ENCODE data around the gene RNU1-3. TPM values are rescaled to one million over a fixed set of nuclear protein-coding genes. Genes with fewer than 3 reads are reported as not detected.
"Not testable (repeated sequence)": the region's sequence is repeated elsewhere in the genome, so short reads cannot be mapped to it uniquely, and the experiment has no call there.

The RNU1-3 gene
- total and polyA plus RNA-seq, 2 donors: under 0.01 TPM; not detected in 1

- no peak for DNase-seq (ENCODE audit: extremely low spot score)
- H3K4me3 ChIP-seq (ENCODE audit: low read depth, low read length): no peak overlapping the region
- peaks cover 10% of the 10 kb centered on the region for H3K36me3 ChIP-seq (ENCODE audit: insufficient read depth)
- no peak overlapping the region for H3K27ac ChIP-seq (ENCODE audit: low read depth)
- no peaks in the 10 kb centered on the region for H3K4me1 ChIP-seq (ENCODE audit: insufficient read depth)
- 88% methylated on average over 20 of the region's 20 CpGs for WGBS
Observed at GRCh38 chr1:16631248-16632043, 35.3 kb downstream of the RNU1-3 start.

- no peak for DNase-seq (ENCODE audit: extremely low spot score)
- H3K4me1 ChIP-seq (ENCODE audit: insufficient read depth): no peaks in the 10 kb centered on the region
- H3K36me3 ChIP-seq (ENCODE audit: insufficient read depth): peaks cover 14% of the 10 kb centered on the region
- H3K27ac ChIP-seq (ENCODE audit: low read depth): no peak overlapping the region
- 92% methylated on average over 36 of the region's 36 CpGs for WGBS
- no peak overlapping the region for H3K4me3 ChIP-seq (ENCODE audit: low read depth, low read length)
Observed at GRCh38 chr1:16630661-16631247, 36.0 kb downstream of the RNU1-3 start.

GRCh38 chr1:16629916-16630530 lies 36.7 kb downstream of the RNU1-3 start:
- H3K36me3 ChIP-seq (ENCODE audit: insufficient read depth): peaks cover 19% of the 10 kb centered on the region
- not testable (repeated sequence) for H3K4me3 ChIP-seq (ENCODE audit: low read depth, low read length); H3K4me1 ChIP-seq (ENCODE audit: insufficient read depth); H3K27ac ChIP-seq (ENCODE audit: low read depth); DNase-seq (ENCODE audit: extremely low spot score)
- 96% methylated on average over 21 of the region's 21 CpGs for WGBS

GRCh38 chr1:16628361-16629111 lies 38.2 kb downstream of the RNU1-3 start:
- 90% methylated on average over 19 of the region's 19 CpGs for WGBS
- DNase-seq (ENCODE audit: extremely low spot score): no peak
- Histone ChIP-seq H3K4me3 (ENCODE audit: low read depth, low read length) (no peak overlapping the region), H3K36me3 (ENCODE audit: insufficient read depth) (peaks cover 19% of the 10 kb centered on the region), H3K4me1 (ENCODE audit: insufficient read depth) (no peaks in the 10 kb centered on the region), H3K27ac (ENCODE audit: low read depth) (no peak overlapping the region)

- peaks cover 19% of the 10 kb centered on the region for H3K36me3 ChIP-seq (ENCODE audit: insufficient read depth)
- 87% methylated on average over 15 of the region's 15 CpGs for WGBS
- not testable (repeated sequence) for DNase-seq (ENCODE audit: extremely low spot score)
Observed at GRCh38 chr1:16626409-16626983, 40.3 kb downstream of the RNU1-3 start.

GRCh38 chr1:16625497-16626408 lies 41.0 kb downstream of the RNU1-3 start:
- Histone ChIP-seq H3K4me1 (ENCODE audit: insufficient read depth) (no peaks in the 10 kb centered on the region), H3K36me3 (ENCODE audit: insufficient read depth) (peaks cover 13% of the 10 kb centered on the region), H3K4me3 (ENCODE audit: low read depth, low read length) (no peak overlapping the region), H3K27ac (ENCODE audit: low read depth) (no peak overlapping the region)
- no peak for DNase-seq (ENCODE audit: extremely low spot score)
- WGBS: 89% methylated on average over 25 of the region's 25 CpGs

More at GRCh38 chr1:16626409-16626983, 40.3 kb downstream of the RNU1-3 start:
- H3K27ac ChIP-seq (ENCODE audit: low read depth); H3K4me3 ChIP-seq (ENCODE audit: low read depth, low read length); H3K4me1 ChIP-seq (ENCODE audit: insufficient read depth): not testable (repeated sequence)

GRCh38 chr1:16623812-16624719 lies 42.7 kb downstream of the RNU1-3 start:
- DNase-seq (ENCODE audit: extremely low spot score); H3K4me1 ChIP-seq (ENCODE audit: insufficient read depth); H3K27ac ChIP-seq (ENCODE audit: low read depth); H3K4me3 ChIP-seq (ENCODE audit: low read depth, low read length): not testable (repeated sequence)
- H3K36me3 ChIP-seq (ENCODE audit: insufficient read depth): peaks cover 11% of the 10 kb centered on the region
- 78% methylated on average over 27 of the region's 27 CpGs for WGBS

GRCh38 chr1:16623337-16623736 lies 43.4 kb downstream of the RNU1-3 start:
- 81% methylated on average over 7 of the region's 7 CpGs for WGBS
- DNase-seq (ENCODE audit: extremely low spot score); H3K4me3 ChIP-seq (ENCODE audit: low read depth, low read length); H3K27ac ChIP-seq (ENCODE audit: low read depth); H3K4me1 ChIP-seq (ENCODE audit: insufficient read depth): not testable (repeated sequence)
- H3K36me3 ChIP-seq (ENCODE audit: insufficient read depth): peaks cover 11% of the 10 kb centered on the region

- not testable (repeated sequence) for H3K27ac ChIP-seq (ENCODE audit: low read depth); H3K4me3 ChIP-seq (ENCODE audit: low read depth, low read length); DNase-seq (ENCODE audit: extremely low spot score); H3K4me1 ChIP-seq (ENCODE audit: insufficient read depth)
- peaks cover 13% of the 10 kb centered on the region for H3K36me3 ChIP-seq (ENCODE audit: insufficient read depth)
- WGBS: 91% methylated on average over 9 of the region's 9 CpGs
Observed at GRCh38 chr1:16621681-16622315, 45.0 kb downstream of the RNU1-3 start.

- WGBS: 93% methylated on average over 2 of the region's 2 CpGs
- no peak for DNase-seq (ENCODE audit: extremely low spot score)
- Histone ChIP-seq H3K27ac (ENCODE audit: low read depth) (no peak overlapping the region), H3K36me3 (ENCODE audit: insufficient read depth) (peaks cover 13% of the 10 kb centered on the region), H3K4me3 (ENCODE audit: low read depth, low read length) (no peak overlapping the region), H3K4me1 (ENCODE audit: insufficient read depth) (no peaks in the 10 kb centered on the region)
Observed at GRCh38 chr1:16621300-16621658, 45.5 kb downstream of the RNU1-3 start.

GRCh38 chr1:16619803-16620501 lies 46.8 kb downstream of the RNU1-3 start:
- H3K36me3 ChIP-seq (ENCODE audit: insufficient read depth); H3K4me3 ChIP-seq (ENCODE audit: low read depth, low read length); H3K4me1 ChIP-seq (ENCODE audit: insufficient read depth); DNase-seq (ENCODE audit: extremely low spot score); H3K27ac ChIP-seq (ENCODE audit: low read depth): not testable (repeated sequence)
- WGBS: 87% methylated on average over 21 of the region's 21 CpGs
